GM23338 (cell line): ENCODE data around the gene SSBP2. TPM values are rescaled to one million over a fixed set of nuclear protein-coding genes. Genes with fewer than 3 reads are reported as not detected.

Source experiments
- ATAC-seq: fragments of 200-7000 bp; cut with Tn5 transposase; 3 replicates; pipeline ENCODE4 v1.9.1; 2020
- DNase-seq: peaks from one replicate; pipeline ENCODE4 v3.0.0-alpha.2; 2015; ENCODE audit warnings: low spot score
- H2AFZ ChIP-seq: fragments of 200-600 bp; sonication (generic); 2 replicates; pipeline ENCODE4 v1.8.0; 2016; ENCODE audit warnings: antibody characterized with exemption, mild to moderate bottlenecking, moderate library complexity
- H3F3A ChIP-seq: fragments of 200-600 bp; sonication (generic); replicated peaks from 2 replicates; pipeline ENCODE4 v1.8.0; 2017; ENCODE audit warnings: antibody characterized with exemption, mixed run types, low read depth
- H3K27ac ChIP-seq: fragments of 200-600 bp; sonication (generic); 2 replicates; pipeline ENCODE4 v1.6.1; 2016; ENCODE audit warnings: low read depth
- H3K27me3 ChIP-seq: fragments of 200-600 bp; sonication (generic); 2 replicates; pipeline ENCODE4 v1.8.0; 2016; ENCODE audit warnings: mild to moderate bottlenecking, mixed run types, moderate library complexity; ENCODE audit not compliant: insufficient read depth
- H3K36me3 ChIP-seq: fragments of 200-600 bp; sonication (generic); 2 replicates; pipeline ENCODE4 v1.8.0; 2016; ENCODE audit warnings: mild to moderate bottlenecking; ENCODE audit not compliant: insufficient read depth
- H3K4me1 ChIP-seq: fragments of 200-600 bp; sonication (generic); 2 replicates; pipeline ENCODE4 v1.8.0; 2016; ENCODE audit warnings: mild to moderate bottlenecking, moderate library complexity; ENCODE audit not compliant: insufficient read depth
- H3K4me2 ChIP-seq: fragments of 200-600 bp; sonication (generic); 2 replicates; pipeline ENCODE4 v1.7.1; 2017; ENCODE audit warnings: mixed run types
- H3K4me3 ChIP-seq: fragments of 200-600 bp; sonication (generic); 2 replicates; pipeline ENCODE4 v1.6.1; 2016; ENCODE audit warnings: mixed run types
- H3K79me2 ChIP-seq: fragments of 200-600 bp; sonication (generic); replicated peaks from 2 replicates; pipeline ENCODE4 v1.8.0; 2017; ENCODE audit warnings: mild to moderate bottlenecking; ENCODE audit not compliant: insufficient read depth
- H3K9me2 ChIP-seq: fragments of 200-600 bp; sonication (generic); 2 replicates; pipeline ENCODE4 v1.8.0; 2017; ENCODE audit not compliant: insufficient read depth
- H4K20me1 ChIP-seq: fragments of 200-600 bp; sonication (generic); replicated peaks from 2 replicates; pipeline ENCODE4 v1.8.0; 2017; ENCODE audit warnings: mild to moderate bottlenecking; ENCODE audit not compliant: insufficient read depth
- H3K27ac Mint-ChIP-seq: 2 replicates; pipeline ENCODE4 v1.8.0; 2020; ENCODE audit warnings: inconsistent platforms, mild to moderate bottlenecking, moderate library complexity, mixed read lengths
- H3K27me3 Mint-ChIP-seq: 3 replicates; pipeline ENCODE4 v1.8.0; 2022; ENCODE audit warnings: low read depth, mild to moderate bottlenecking, moderate library complexity, mixed read lengths, inconsistent platforms; ENCODE audit not compliant: insufficient read depth, poor library complexity
- H3K36me3 Mint-ChIP-seq: 3 replicates; pipeline ENCODE4 v1.8.0; 2021; ENCODE audit warnings: low read depth, mild to moderate bottlenecking, inconsistent platforms, moderate library complexity, mixed read lengths
- H3K4me1 Mint-ChIP-seq: 3 replicates; pipeline ENCODE4 v1.8.0; 2020; ENCODE audit warnings: mild to moderate bottlenecking, inconsistent platforms, mixed read lengths
- H3K4me3 Mint-ChIP-seq: 3 replicates; pipeline ENCODE4 v1.8.0; 2021; ENCODE audit warnings: moderate library complexity, mild to moderate bottlenecking, inconsistent platforms, mixed read lengths
- H3K9me3 Mint-ChIP-seq: 3 replicates; pipeline ENCODE4 v1.8.0; 2020; ENCODE audit warnings: moderate library complexity, mild to moderate bottlenecking, inconsistent platforms, mixed read lengths
- CREB1 ChIP-seq: fragments of 250-450 bp; sonication (Bioruptor Pico); IDR thresholded peaks from 2 replicates; pipeline ENCODE4 v1.5.0; 2020; ENCODE audit warnings: low read depth, mild to moderate bottlenecking, moderate library complexity
- CTCF ChIP-seq, 2 experiments: fragments of 200-600 bp in 1 of 2; sonication (generic) in 1 of 2; conservative IDR thresholded peaks; 2 replicates each; pipeline versions ENCODE4 v1.5.1 to v1.6.1; 2016 to 2017; ENCODE audit warnings: antibody characterized with exemption in 2 of 2, low read depth in 2 of 2, mild to moderate bottlenecking in 2 of 2, moderate library complexity in 1 of 2
- ETS1 ChIP-seq: IDR thresholded peaks from 2 replicates; pipeline ENCODE4 v1.6.1; 2016; ENCODE audit warnings: antibody characterized with exemption
- EZH2 ChIP-seq: fragments of 200-600 bp; sonication (generic); IDR thresholded peaks from one replicate; pipeline ENCODE4 v1.8.0; 2017; ENCODE audit warnings: antibody characterized with exemption, mild to moderate bottlenecking, low read depth; ENCODE audit not compliant: unreplicated experiment
- EZH2phosphoT487 ChIP-seq: fragments of 200-600 bp; sonication (generic); IDR thresholded peaks from one replicate; pipeline ENCODE4 v1.8.1; 2018; ENCODE audit warnings: antibody characterized with exemption; ENCODE audit not compliant: unreplicated experiment
- JUNB ChIP-seq: IDR thresholded peaks from one replicate; pipeline ENCODE4 v1.6.1; 2016; ENCODE audit warnings: antibody characterized with exemption; ENCODE audit not compliant: unreplicated experiment
- NANOG ChIP-seq: IDR thresholded peaks from 2 replicates; pipeline ENCODE4 v1.6.1; 2016; ENCODE audit warnings: antibody characterized with exemption, borderline replicate concordance
- POLR2AphosphoS5 ChIP-seq: IDR thresholded peaks from 2 replicates; pipeline ENCODE4 v1.6.1; 2016; ENCODE audit warnings: antibody characterized with exemption, low read depth
- REST ChIP-seq: IDR thresholded peaks from one replicate; pipeline ENCODE4 v1.6.1; 2018; ENCODE audit warnings: antibody characterized with exemption; ENCODE audit not compliant: unreplicated experiment
- STAT1 ChIP-seq: IDR thresholded peaks from one replicate; pipeline ENCODE4 v1.6.1; 2016; ENCODE audit warnings: antibody characterized with exemption; ENCODE audit not compliant: unreplicated experiment
- ZNF114 ChIP-seq: fragments of 250-450 bp; sonication (Bioruptor Pico); IDR thresholded peaks from 2 replicates; pipeline ENCODE4 v1.5.0; 2020; ENCODE audit warnings: mild to moderate bottlenecking, moderate library complexity
- ZNF331 ChIP-seq: fragments of 250-450 bp; sonication (Bioruptor Pico); IDR thresholded peaks from 2 replicates; pipeline ENCODE4 v1.5.0; 2020; ENCODE audit warnings: low read depth, mild to moderate bottlenecking, moderate library complexity
- ZNF462 ChIP-seq: fragments of 250-450 bp; sonication (Bioruptor Pico); IDR thresholded peaks from 2 replicates; pipeline ENCODE4 v1.5.0; 2020; ENCODE audit warnings: mild to moderate bottlenecking, moderate library complexity
- polyA plus RNA-seq: library from polyadenylated mRNA; unstranded; fragments of >200 nt; fragmentation: Nextera tagmentation; extraction: Ambion mirVana; gene quantifications from 2 replicates; pipeline ENCODE4 v1.2.1, GENCODE V29; 2016
- total RNA-seq: library from RNA; depleted of rRNA; stranded (reverse); fragments of >200 nt; shearing (Covaris generic); gene quantifications from 2 replicates; pipeline ENCODE4 v1.2.3, GENCODE V29; 2014

Gene SSBP2
- total and polyA plus RNA-seq, 2 experiments from 2014 or later: 21.5 to 24.7 TPM

GRCh38 chr5:81632679-81633078 is 118.2 kb downstream of the SSBP2 start:
- Mint-ChIP-seq H3K36me3 (no peaks in the 10 kb centered on the region), H3K4me1 (no peaks in the 10 kb centered on the region), H3K27me3 (no peaks in the 10 kb centered on the region), H3K9me3 (no peaks in the 10 kb centered on the region), H3K27ac (no peak overlapping the region), H3K4me3 (no peak overlapping the region)
- H3K27me3 ChIP-seq: no peaks in the 10 kb centered on the region
- H3K27ac ChIP-seq: no peak overlapping the region
- no peaks in the 10 kb centered on the region for H3F3A ChIP-seq
- ATAC-seq: no peak
- H4K20me1 ChIP-seq: no peaks in the 10 kb centered on the region
- TF ChIP-seq JUNB (no peak), EZH2 (no peak), ZNF462 (CRISPR knock-in tag) (no peak), ZNF114 (CRISPR knock-in tag) (no peak), CREB1 (CRISPR knock-in tag) (no peak), ETS1 (no peak), ZNF331 (CRISPR knock-in tag) (no peak), REST (no peak), STAT1 (no peak), NANOG (no peak), EZH2phosphoT487 (no peak), CTCF (conservative IDR thresholded peaks at IDR 0.05; ENCODE audit: low read depth in 2 of 2) (no peak), POLR2AphosphoS5 (no peak)
- no peaks in the 10 kb centered on the region for H3K9me2 ChIP-seq
- H2AFZ ChIP-seq: no peak overlapping the region
- H3K4me1 ChIP-seq: peaks cover 4% of the 10 kb centered on the region; the same call in 1 of the 2 replicates
- H3K36me3 ChIP-seq: no peaks in the 10 kb centered on the region
- H3K79me2 ChIP-seq: no peaks in the 10 kb centered on the region
- DNase-seq: no peak
- no peak overlapping the region for H3K4me2 ChIP-seq
- H3K4me3 ChIP-seq: no peak overlapping the region
